Endothelial cell of umbilical vein (primary cell): ENCODE data around the gene CDK5R2. TPM values are rescaled to one million over a fixed set of nuclear protein-coding genes. Genes with fewer than 3 reads are reported as not detected.

Experiments used
- BruUV-seq: library from RNA; stranded (reverse); fragments of 400-500 nt; replicated peaks from 2 replicates; lab custom pipeline; 2021; lab: Mats Ljungman, UMichigan
- CTCF ChIA-PET: fragments of 300-600, 350-600 bp; sonication (Branson Sonifier 250); formaldehyde crosslinking; loops from one replicate; lab custom pipeline; 2021; ENCODE audit warnings: antibody characterized with exemption, inconsistent platforms; lab: Charles Lee
- POLR2A ChIA-PET: fragments of 300-600, 350-600 bp; sonication (Branson Sonifier 250); formaldehyde crosslinking; loops from one replicate; lab custom pipeline; 2021; ENCODE audit warnings: antibody characterized with exemption, inconsistent platforms; lab: Charles Lee
- DNase-seq: peaks from one replicate; pipeline ENCODE4 v3.0.0-alpha.2; 2011; ENCODE audit warnings: low read depth, low spot score
- FAIRE-seq: peaks from 2 replicates; lab custom pipeline; 2011; peaks lifted over from hg19 to GRCh38; lab: Jason Lieb, UNC
- H2AFZ ChIP-seq: 2 replicates; pipeline ENCODE4 v1.6.0; 2012; ENCODE audit warnings: low read depth, low read length, control low read depth, inconsistent platforms
- H3K27ac ChIP-seq: 2 replicates; pipeline ENCODE4 v1.5.1; 2011; ENCODE audit warnings: low read depth, mild to moderate bottlenecking, control low read depth, low read length, moderate library complexity; ENCODE audit not compliant: insufficient read depth
- H3K27me3 ChIP-seq, 2 experiments: 2 replicates each; pipeline versions ENCODE4 v1.6.0 to v1.6.1; 2011; ENCODE audit warnings: low read length in 2 of 2, mixed read lengths in 1 of 2; ENCODE audit not compliant: control insufficient read depth in 2 of 2, insufficient read depth in 2 of 2
- H3K36me3 ChIP-seq, 2 experiments: 2 replicates in 1 of 2; 3 replicates in 1 of 2; pipeline ENCODE4 v1.5.1; 2011; ENCODE audit warnings: low read length in 2 of 2, mild to moderate bottlenecking in 1 of 2, moderate library complexity in 1 of 2; ENCODE audit not compliant: control insufficient read depth in 2 of 2, insufficient read depth in 2 of 2; ENCODE audit errors: extremely low read depth in 1 of 2
- H3K4me1 ChIP-seq: 3 replicates; pipeline ENCODE4 v1.5.1; 2011; ENCODE audit warnings: mild to moderate bottlenecking, low read length; ENCODE audit not compliant: control insufficient read depth, insufficient read depth; ENCODE audit errors: extremely low read depth
- H3K4me2 ChIP-seq: 2 replicates; pipeline ENCODE4 v1.6.1; 2011; ENCODE audit warnings: low read length, control low read depth, mixed read lengths; ENCODE audit not compliant: insufficient read depth
- H3K4me3 ChIP-seq, 3 experiments: fragments of 200-600 bp in 1 of 3; sonication (generic), shearing (Covaris generic) in 1 of 3; replicated peaks in 1 of 3; 2 replicates each; pipeline ENCODE4 v1.5.1; 2011 to 2016; ENCODE audit warnings: control low read depth in 3 of 3, low read length in 3 of 3, mild to moderate bottlenecking in 2 of 3, inconsistent platforms in 1 of 3, low read depth in 1 of 3, moderate library complexity in 1 of 3; ENCODE audit not compliant: insufficient read depth in 1 of 3
- H3K79me2 ChIP-seq: 2 replicates; pipeline ENCODE4 v1.6.0; 2012; ENCODE audit warnings: low read length, inconsistent platforms; ENCODE audit not compliant: control insufficient read depth, insufficient read depth
- H3K9ac ChIP-seq: replicated peaks from 2 replicates; pipeline ENCODE3; 2011; ENCODE audit warnings: low read length, control low read depth; ENCODE audit not compliant: insufficient read depth; ENCODE audit errors: extremely low read depth
- H3K9me1 ChIP-seq: replicated peaks from 3 replicates; pipeline ENCODE4 v1.6.0; 2011; ENCODE audit warnings: mild to moderate bottlenecking, low read length; ENCODE audit not compliant: control insufficient read depth, insufficient read depth; ENCODE audit errors: extremely low read depth
- H3K9me3 ChIP-seq: replicated peaks from 2 replicates; pipeline ENCODE4 v1.5.1; 2012; ENCODE audit warnings: low read length, inconsistent platforms; ENCODE audit not compliant: control insufficient read depth, insufficient read depth
- H4K20me1 ChIP-seq: replicated peaks from 2 replicates; pipeline ENCODE3; 2011; ENCODE audit warnings: mild to moderate bottlenecking, low read length; ENCODE audit not compliant: control insufficient read depth, insufficient read depth; ENCODE audit errors: extremely low read depth
- CTCF ChIP-seq, 2 donors: IDR thresholded peaks; 1 replicate in 1 of 2; 2 replicates in 1 of 2; pipeline ENCODE4 v1.5.1; 2011; ENCODE audit warnings: low read length in 2 of 2, mild to moderate bottlenecking in 2 of 2, moderate library complexity in 2 of 2, control low read depth in 1 of 2, inconsistent platforms in 1 of 2, low read depth in 1 of 2; ENCODE audit not compliant: insufficient read depth in 1 of 2; ENCODE audit errors: extremely low read depth in 1 of 2
- EZH2 ChIP-seq: IDR thresholded peaks from 2 replicates; pipeline ENCODE4 v1.6.1; 2012; ENCODE audit warnings: borderline replicate concordance, low read depth, mild to moderate bottlenecking, moderate library complexity, low read length, inconsistent platforms; ENCODE audit not compliant: severe bottlenecking
- POLR2AphosphoS5 ChIP-seq: IDR thresholded peaks from 2 replicates; pipeline ENCODE4 v1.6.1; 2012; ENCODE audit warnings: low read depth, mild to moderate bottlenecking, control low read depth, low read length, moderate library complexity; ENCODE audit not compliant: insufficient read depth
- dilution Hi-C: fragments of 300-500 bp; cut with MboI; formaldehyde crosslinking; loops from one replicate; pipeline ENCODE4 v1.15.0; 2019; ENCODE audit warnings: low sequenced_read_pairs; ENCODE audit not compliant: extremely low pct_ligation_motif_present
- intact Hi-C: fragments of 100-400 bp; cut with micrococcal nuclease; formaldehyde crosslinking; loops from one replicate; pipeline ENCODE4 v1.10.0; 2022
- polyA plus RNA-seq, 4 experiments: library from polyadenylated mRNA; depleted of rRNA in 3 of 4; stranded (reverse) in 3 of 4; unstranded in 1 of 4; fragments of >200 nt; gene quantifications; 2 replicates each; pipeline versions ENCODE4 v1.2.1 to v1.2.3, GENCODE V29; 2011 to 2012; ENCODE audit warnings: missing spikeins in 1 of 4
- total RNA-seq: library from RNA; stranded (reverse); gene quantifications from 2 replicates; pipeline ENCODE4 v1.2.3, GENCODE V29; 2021

CDK5R2 gene
- total and polyA plus RNA-seq, 2 donors (not counting 3 experiments of a cell fraction or from before 2014, with no cell fraction given), result 0.03 TPM; not detected in 1

- DNase-seq (no peak), FAIRE-seq (no peak)
- Histone ChIP-seq H3K36me3 (no peaks in the 10 kb centered on the region), H3K4me2 (no peak overlapping the region), H3K79me2 (no peaks in the 10 kb centered on the region), H3K9ac (no peak overlapping the region), H3K9me1 (no peaks in the 10 kb centered on the region), H3K27me3 (peaks cover 63 to 67% of the 10 kb centered on the region in 2 experiments), H3K4me1 (no peaks in the 10 kb centered on the region), H3K9me3 (no peaks in the 10 kb centered on the region), H3K27ac (no peak overlapping the region), H4K20me1 (no peaks in the 10 kb centered on the region), H3K4me3 (no peak overlapping the region), H2AFZ (no peak overlapping the region)
- ChIA-PET POLR2A (no interaction called here), CTCF (interaction anchor here (1.1 to 8.0 kb wide), 4 partner anchors 20 to 187 kb away, joined by 4 to 56 read pairs (median 6); no protein-coding TSS in a partner anchor)
- no TSS peak for BruUV-seq
- TF ChIP-seq CTCF (IDR thresholded peaks at IDR 0.05; ENCODE audit: extremely low read depth in 1 of 2, insufficient read depth in 1 of 2, low read depth in 1 of 2, low read length in 2 of 2) (no peak), EZH2 (peak; percentile 87), POLR2AphosphoS5 (no peak)
- intact Hi-C loops, result no loop called here
- dilution Hi-C loops, result no loop called here
Measured at GRCh38 chr2:219001100-219001576, 41.7 kb downstream of the CDK5R2 start.
